Left lung (tissue), 10 donors: ENCODE data around the gene RPS6KA4. TPM values are rescaled to one million over a fixed set of nuclear protein-coding genes. Genes with fewer than 3 reads are reported as not detected.
"Not testable (repeated sequence)": the region's sequence is repeated elsewhere in the genome, so short reads cannot be mapped to it uniquely, and the experiment has no call there.

ENCODE experiments used
- ATAC-seq: fragments of 200-7000 bp; cut with Tn5 transposase; one replicate; pipeline ENCODE4 v1.9.1; 2020; ENCODE audit warnings: moderate library complexity
- DNase-seq, 4 donors: peaks; one replicate each; pipeline ENCODE4 v3.0.0-alpha.2; 2013 to 2020
- H3K27ac ChIP-seq, 2 donors: fragments of 200-600 bp; sonication (generic) in 1 of 2; one replicate each; pipeline versions ENCODE4 v1.5.0 to v1.8.0; 2020 to 2021
- H3K27me3 ChIP-seq, 2 donors: fragments of 200-600 bp; sonication (generic) in 1 of 2; one replicate each; pipeline versions ENCODE4 v1.5.0 to v1.8.0; 2020 to 2021
- H3K36me3 ChIP-seq, 2 donors: fragments of 200-600 bp; sonication (generic) in 1 of 2; one replicate each; pipeline versions ENCODE4 v1.5.0 to v1.8.0; 2020 to 2021
- H3K4me1 ChIP-seq, 2 donors: fragments of 200-600 bp; one replicate each; pipeline ENCODE4 v1.8.0; 2021
- H3K4me3 ChIP-seq, 2 donors: fragments of 200-600 bp; sonication (generic) in 1 of 2; one replicate each; pipeline versions ENCODE4 v1.5.0 to v1.8.0; 2020 to 2021; ENCODE audit warnings: mild to moderate bottlenecking in 1 of 2
- H3K9me3 ChIP-seq, 2 donors: fragments of 200-600 bp; sonication (generic) in 1 of 2; one replicate each; pipeline versions ENCODE4 v1.5.0 to v1.8.0; 2020 to 2021
- CTCF ChIP-seq, 2 donors: fragments of 200-600 bp; sonication (generic) in 1 of 2; IDR thresholded peaks; one replicate each; pipeline versions ENCODE4 v1.5.0 to v1.8.0; 2021; ENCODE audit warnings: antibody characterized with exemption in 2 of 2
- intact Hi-C, 2 donors: fragments of 100-400 bp; cut with DNase I; formaldehyde crosslinking; loops; one replicate each; pipeline versions ENCODE4 v1.11.2 to v1.14.2; 2022
- polyA plus RNA-seq, 6 donors: library from polyadenylated mRNA; unstranded; fragments of 120-200 nt; gene quantifications; one replicate each; pipeline ENCODE4 v1.2.1, GENCODE V29; 2013; ENCODE audit not compliant: insufficient read length in 6 of 6
- total RNA-seq, 2 donors: library from RNA; stranded (reverse); fragmentation: NEBNext Ultra II Directional; extraction: Animal tissue kit (Norgen Biotek cat#: 25700); gene quantifications; one replicate each; pipeline ENCODE4 v1.2.1, GENCODE V29; 2021
- donor health status: DM: no; HTN: yes; CAD: no.
- donor health status: DM: no; HTN: no; CAD: no.

Gene RPS6KA4
- total and polyA plus RNA-seq, 8 donors = 10.6 to 57.6 (median 14.1) TPM

DNA sequence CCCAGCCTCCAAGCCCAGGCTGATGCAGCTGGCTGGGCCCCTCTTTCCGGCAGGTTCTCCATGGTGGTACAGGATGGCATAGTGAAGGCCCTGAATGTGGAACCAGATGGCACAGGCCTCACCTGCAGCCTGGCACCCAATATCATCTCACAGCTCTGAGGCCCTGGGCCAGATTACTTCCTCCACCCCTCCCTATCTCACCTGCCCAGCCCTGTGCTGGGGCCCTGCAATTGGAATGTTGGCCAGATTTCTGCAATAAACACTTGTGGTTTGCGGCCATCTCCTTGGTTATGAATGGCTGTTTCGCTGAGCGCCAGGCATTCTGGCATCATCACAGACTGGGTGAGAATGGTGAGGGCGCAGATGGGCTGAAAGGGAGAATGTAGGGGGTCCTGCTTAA lies 37.4 kb upstream of the RPS6KA4 start:
- Histone ChIP-seq H3K4me1 (peaks cover 5 to 32% of the 10 kb centered on the region in 2 donors), H3K9me3 (no peaks in the 10 kb centered on the region), H3K36me3 (peaks cover 0 to 22% of the 10 kb centered on the region in 2 donors), H3K4me3 (no peak overlapping the region), H3K27ac (peak overlapping the region; percentile 26 to 50), H3K27me3 (no peaks in the 10 kb centered on the region)
- peak; percentile 30 for ATAC-seq
- intact Hi-C loops = no loop called here
- DNase-seq = peak in 3 of 4 donors; percentile 64 to 79 (median 75)
- TF ChIP-seq CTCF (IDR thresholded peaks at IDR 0.05) = no peak

DNA sequence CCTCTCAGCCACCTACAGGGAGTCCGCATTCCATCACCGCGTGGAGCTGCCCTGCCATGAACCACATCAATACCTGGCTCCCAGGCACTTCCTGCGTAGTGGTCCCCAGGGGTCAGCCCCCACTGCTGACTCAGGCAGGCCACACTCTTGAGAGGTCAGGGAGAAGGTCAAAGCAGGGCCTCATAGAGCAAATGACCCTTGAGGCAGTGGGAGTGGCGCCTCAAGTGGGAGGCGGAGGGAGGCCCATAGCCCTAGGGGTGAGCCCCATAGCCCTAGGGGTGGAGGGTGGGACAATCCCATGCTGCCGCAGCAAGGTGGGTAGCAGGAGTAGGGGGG lies 36.1 kb upstream of the RPS6KA4 start:
- intact Hi-C loops = no loop called here
- no peaks in the 10 kb centered on the region for H3K27me3 ChIP-seq
- no peak for DNase-seq
- peaks cover 0 to 20% of the 10 kb centered on the region in 2 donors for H3K36me3 ChIP-seq
- no peak overlapping the region for H3K4me3 ChIP-seq
- TF ChIP-seq CTCF (IDR thresholded peaks at IDR 0.05) = no peak
- ATAC-seq = no peak
- H3K9me3 ChIP-seq = no peaks in the 10 kb centered on the region
- H3K4me1 ChIP-seq = peaks cover 5 to 27% of the 10 kb centered on the region in 2 donors
- no peak overlapping the region for H3K27ac ChIP-seq

GRCh38 chr11:64323373-64323772 lies 35.6 kb upstream of the RPS6KA4 start:
- ATAC-seq = no peak

GRCh38 chr11:64323984-64324383 lies 35.0 kb upstream of the RPS6KA4 start:
- H3K27ac ChIP-seq, H3K27me3 ChIP-seq, ATAC-seq, DNase-seq, H3K9me3 ChIP-seq, H3K4me3 ChIP-seq, intact Hi-C loops: not testable (repeated sequence)
- peaks cover 3 to 22% of the 10 kb centered on the region in 2 donors for H3K4me1 ChIP-seq
- peaks cover 0 to 20% of the 10 kb centered on the region in 2 donors for H3K36me3 ChIP-seq

More at GRCh38 chr11:64323373-64323772, 35.6 kb upstream of the RPS6KA4 start:
- no peak for DNase-seq
- Histone ChIP-seq H3K4me3 (no peak overlapping the region), H3K4me1 (peaks cover 5 to 27% of the 10 kb centered on the region in 2 donors), H3K9me3 (no peaks in the 10 kb centered on the region), H3K27me3 (no peaks in the 10 kb centered on the region), H3K27ac (no peak overlapping the region), H3K36me3 (peaks cover 0 to 20% of the 10 kb centered on the region in 2 donors)
- intact Hi-C loops = no loop called here
- no peak for TF ChIP-seq CTCF (IDR thresholded peaks at IDR 0.05)

DNA sequence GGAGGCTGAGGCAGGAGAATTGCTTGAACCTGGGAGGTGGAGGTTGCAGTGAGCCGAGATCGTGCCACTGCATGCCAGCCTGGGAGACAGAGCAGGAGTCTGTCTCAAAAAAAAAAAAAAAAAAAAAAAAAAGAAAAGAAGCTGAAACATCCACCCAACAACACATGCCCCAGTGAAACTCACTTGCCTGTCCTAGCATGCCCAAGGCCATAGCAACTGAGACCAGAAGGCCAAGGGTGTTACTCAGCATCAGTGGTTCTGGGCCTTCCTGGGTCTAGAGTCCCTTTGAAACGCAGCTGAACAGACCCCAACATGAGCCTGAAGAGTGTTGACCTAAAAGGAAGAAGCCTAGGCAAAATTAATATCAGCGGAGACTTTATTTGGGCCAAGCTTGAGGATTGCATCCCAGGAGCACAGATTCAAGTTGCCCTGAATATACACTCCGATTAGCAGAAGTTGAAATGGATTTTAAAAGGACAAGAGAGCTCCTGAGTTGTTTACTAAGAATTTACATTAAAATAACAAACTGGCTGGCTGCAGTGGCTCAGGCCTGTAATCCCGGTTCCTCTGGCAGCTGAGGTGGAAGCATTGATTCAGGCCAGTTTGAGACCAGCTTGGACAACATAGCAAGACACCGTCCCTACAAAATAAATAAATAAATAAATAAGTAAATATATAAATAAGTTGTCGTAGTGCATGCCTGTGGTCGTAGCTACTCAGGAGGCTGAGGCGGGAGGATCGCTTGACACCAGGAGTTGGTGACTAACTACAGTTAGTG lies 34.1 kb upstream of the RPS6KA4 start:
- Histone ChIP-seq H3K27me3 (no peaks in the 10 kb centered on the region), H3K4me1 (peaks cover 0 to 15% of the 10 kb centered on the region in 2 donors), H3K36me3 (peaks cover 0 to 20% of the 10 kb centered on the region in 2 donors), H3K4me3 (no peak overlapping the region), H3K9me3 (no peaks in the 10 kb centered on the region), H3K27ac (no peak overlapping the region)
- intact Hi-C loops = no loop called here
- DNase-seq (no peak), ATAC-seq (no peak)
- TF ChIP-seq CTCF (IDR thresholded peaks at IDR 0.05) = no peak
